ENCODE results near the gene WWC1. TPM values are rescaled to one million over a fixed set of nuclear protein-coding genes. Genes with fewer than 3 reads are reported as not detected.

Gene WWC1
- total RNA-seq, 1 donor from 2014 or later, result 0.52 TPM

- no peak overlapping the region for H3K27ac ChIP-seq (ENCODE audit: low read depth, low read length)
- no peaks in the 10 kb centered on the region for H3K4me1 ChIP-seq (ENCODE audit: control insufficient read depth in 3 of 3, insufficient read depth in 3 of 3, low read length in 3 of 3)
- no peak overlapping the region for H3K9ac ChIP-seq (ENCODE audit: low read depth in 1 of 3, low read length in 3 of 3)
- H3K4me3 ChIP-seq (ENCODE audit: low read length in 3 of 3), result no peak overlapping the region
- H3K36me3 ChIP-seq (ENCODE audit: control insufficient read depth in 3 of 3, insufficient read depth in 3 of 3, low read length in 3 of 3), result no peaks in the 10 kb centered on the region
- H3K27me3 ChIP-seq (ENCODE audit: control insufficient read depth in 3 of 3, insufficient read depth in 3 of 3, low read length in 3 of 3), result peaks cover 0 to 2% (median 0%) of the 10 kb centered on the region in 3 donors
- no peaks in the 10 kb centered on the region for H3K9me3 ChIP-seq (ENCODE audit: control insufficient read depth in 3 of 3, low read length in 3 of 3)
These were observed 24.7 kb downstream of the WWC1 start for GRCh38 chr5:168316139-168316578.

- Histone ChIP-seq H3K9ac (ENCODE audit: low read depth in 1 of 3, low read length in 3 of 3) (no peak overlapping the region), H3K36me3 (ENCODE audit: control insufficient read depth in 3 of 3, insufficient read depth in 3 of 3, low read length in 3 of 3) (no peaks in the 10 kb centered on the region), H3K4me1 (ENCODE audit: control insufficient read depth in 3 of 3, insufficient read depth in 3 of 3, low read length in 3 of 3) (no peaks in the 10 kb centered on the region), H3K27me3 (ENCODE audit: control insufficient read depth in 3 of 3, insufficient read depth in 3 of 3, low read length in 3 of 3) (peaks cover 0 to 2% (median 0%) of the 10 kb centered on the region in 3 donors), H3K4me3 (ENCODE audit: low read length in 3 of 3) (no peak overlapping the region), H3K27ac (ENCODE audit: low read depth, low read length) (no peak overlapping the region), H3K9me3 (ENCODE audit: control insufficient read depth in 3 of 3, low read length in 3 of 3) (no peaks in the 10 kb centered on the region)
These were observed 25.7 kb downstream of the WWC1 start for GRCh38 chr5:168317096-168317520.

GRCh38 chr5:168317521-168318147 is 26.2 kb downstream of the WWC1 start:
- Histone ChIP-seq H3K27ac (ENCODE audit: low read depth, low read length) (no peak overlapping the region), H3K27me3 (ENCODE audit: control insufficient read depth in 3 of 3, insufficient read depth in 3 of 3, low read length in 3 of 3) (peaks cover 0 to 2% (median 0%) of the 10 kb centered on the region in 3 donors), H3K4me1 (ENCODE audit: control insufficient read depth in 3 of 3, insufficient read depth in 3 of 3, low read length in 3 of 3) (no peaks in the 10 kb centered on the region), H3K4me3 (ENCODE audit: low read length in 3 of 3) (no peak overlapping the region), H3K9ac (ENCODE audit: low read depth in 1 of 3, low read length in 3 of 3) (no peak overlapping the region), H3K9me3 (ENCODE audit: control insufficient read depth in 3 of 3, low read length in 3 of 3) (no peaks in the 10 kb centered on the region), H3K36me3 (ENCODE audit: control insufficient read depth in 3 of 3, insufficient read depth in 3 of 3, low read length in 3 of 3) (no peaks in the 10 kb centered on the region)

GRCh38 chr5:168318240-168318639 is 26.8 kb downstream of the WWC1 start:
- H3K9me3 ChIP-seq (ENCODE audit: control insufficient read depth in 3 of 3, low read length in 3 of 3), result no peaks in the 10 kb centered on the region
- H3K27ac ChIP-seq (ENCODE audit: low read depth, low read length), result no peak overlapping the region
- H3K4me1 ChIP-seq (ENCODE audit: control insufficient read depth in 3 of 3, insufficient read depth in 3 of 3, low read length in 3 of 3), result no peaks in the 10 kb centered on the region
- no peaks in the 10 kb centered on the region for H3K36me3 ChIP-seq (ENCODE audit: control insufficient read depth in 3 of 3, insufficient read depth in 3 of 3, low read length in 3 of 3)
- H3K9ac ChIP-seq (ENCODE audit: low read depth in 1 of 3, low read length in 3 of 3), result no peak overlapping the region
- H3K4me3 ChIP-seq (ENCODE audit: low read length in 3 of 3), result no peak overlapping the region
- H3K27me3 ChIP-seq (ENCODE audit: control insufficient read depth in 3 of 3, insufficient read depth in 3 of 3, low read length in 3 of 3), result peaks cover 0 to 4% (median 0%) of the 10 kb centered on the region in 3 donors

- Histone ChIP-seq H3K9ac (ENCODE audit: low read depth in 1 of 3, low read length in 3 of 3) (no peak overlapping the region), H3K27ac (ENCODE audit: low read depth, low read length) (no peak overlapping the region), H3K4me1 (ENCODE audit: control insufficient read depth in 3 of 3, insufficient read depth in 3 of 3, low read length in 3 of 3) (no peaks in the 10 kb centered on the region), H3K9me3 (ENCODE audit: control insufficient read depth in 3 of 3, low read length in 3 of 3) (no peaks in the 10 kb centered on the region), H3K36me3 (ENCODE audit: control insufficient read depth in 3 of 3, insufficient read depth in 3 of 3, low read length in 3 of 3) (no peaks in the 10 kb centered on the region), H3K4me3 (ENCODE audit: low read length in 3 of 3) (no peak overlapping the region), H3K27me3 (ENCODE audit: control insufficient read depth in 3 of 3, insufficient read depth in 3 of 3, low read length in 3 of 3) (peaks cover 0 to 2% (median 0%) of the 10 kb centered on the region in 3 donors)
These were observed 28.3 kb downstream of the WWC1 start for GRCh38 chr5:168319774-168320173.

- H3K27ac ChIP-seq (ENCODE audit: low read depth, low read length), result no peak overlapping the region
These were observed 29.4 kb downstream of the WWC1 start for GRCh38 chr5:168320805-168321204.

GRCh38 chr5:168324859-168325630 is 33.6 kb downstream of the WWC1 start:
- H3K27me3 ChIP-seq (ENCODE audit: control insufficient read depth in 3 of 3, insufficient read depth in 3 of 3, low read length in 3 of 3), result peaks cover 0 to 21% (median 6%) of the 10 kb centered on the region in 3 donors
- H3K27ac ChIP-seq (ENCODE audit: low read depth, low read length), result no peak overlapping the region
- no peaks in the 10 kb centered on the region for H3K36me3 ChIP-seq (ENCODE audit: control insufficient read depth in 3 of 3, insufficient read depth in 3 of 3, low read length in 3 of 3)
- no peak overlapping the region for H3K9ac ChIP-seq (ENCODE audit: low read depth in 1 of 3, low read length in 3 of 3)
- H3K4me3 ChIP-seq (ENCODE audit: low read length in 3 of 3), result no peak overlapping the region
- no peaks in the 10 kb centered on the region for H3K9me3 ChIP-seq (ENCODE audit: control insufficient read depth in 3 of 3, low read length in 3 of 3)
- no peaks in the 10 kb centered on the region for H3K4me1 ChIP-seq (ENCODE audit: control insufficient read depth in 3 of 3, insufficient read depth in 3 of 3, low read length in 3 of 3)

More at GRCh38 chr5:168320805-168321204, 29.4 kb downstream of the WWC1 start:
- Histone ChIP-seq H3K4me1 (ENCODE audit: control insufficient read depth in 3 of 3, insufficient read depth in 3 of 3, low read length in 3 of 3) (no peaks in the 10 kb centered on the region), H3K27me3 (ENCODE audit: control insufficient read depth in 3 of 3, insufficient read depth in 3 of 3, low read length in 3 of 3) (peaks cover 0 to 5% (median 3%) of the 10 kb centered on the region in 3 donors), H3K4me3 (ENCODE audit: low read length in 3 of 3) (no peak overlapping the region), H3K9ac (ENCODE audit: low read depth in 1 of 3, low read length in 3 of 3) (no peak overlapping the region), H3K36me3 (ENCODE audit: control insufficient read depth in 3 of 3, insufficient read depth in 3 of 3, low read length in 3 of 3) (no peaks in the 10 kb centered on the region), H3K9me3 (ENCODE audit: control insufficient read depth in 3 of 3, low read length in 3 of 3) (no peaks in the 10 kb centered on the region)

GRCh38 chr5:168327019-168327421 is 35.6 kb downstream of the WWC1 start:
- Histone ChIP-seq H3K9me3 (ENCODE audit: control insufficient read depth in 3 of 3, low read length in 3 of 3) (no peaks in the 10 kb centered on the region), H3K27ac (ENCODE audit: low read depth, low read length) (no peak overlapping the region), H3K27me3 (ENCODE audit: control insufficient read depth in 3 of 3, insufficient read depth in 3 of 3, low read length in 3 of 3) (peaks cover 0 to 30% (median 6%) of the 10 kb centered on the region in 3 donors), H3K4me3 (ENCODE audit: low read length in 3 of 3) (no peak overlapping the region), H3K36me3 (ENCODE audit: control insufficient read depth in 3 of 3, insufficient read depth in 3 of 3, low read length in 3 of 3) (no peaks in the 10 kb centered on the region), H3K9ac (ENCODE audit: low read depth in 1 of 3, low read length in 3 of 3) (no peak overlapping the region), H3K4me1 (ENCODE audit: control insufficient read depth in 3 of 3, insufficient read depth in 3 of 3, low read length in 3 of 3) (no peaks in the 10 kb centered on the region)

- Histone ChIP-seq H3K9ac (ENCODE audit: low read depth in 1 of 3, low read length in 3 of 3) (no peak overlapping the region), H3K36me3 (ENCODE audit: control insufficient read depth in 3 of 3, insufficient read depth in 3 of 3, low read length in 3 of 3) (no peaks in the 10 kb centered on the region), H3K9me3 (ENCODE audit: control insufficient read depth in 3 of 3, low read length in 3 of 3) (no peaks in the 10 kb centered on the region), H3K27me3 (ENCODE audit: control insufficient read depth in 3 of 3, insufficient read depth in 3 of 3, low read length in 3 of 3) (peaks cover 0 to 30% (median 6%) of the 10 kb centered on the region in 3 donors), H3K4me1 (ENCODE audit: control insufficient read depth in 3 of 3, insufficient read depth in 3 of 3, low read length in 3 of 3) (no peaks in the 10 kb centered on the region), H3K4me3 (ENCODE audit: low read length in 3 of 3) (no peak overlapping the region), H3K27ac (ENCODE audit: low read depth, low read length) (no peak overlapping the region)
These were observed 36.0 kb downstream of the WWC1 start for GRCh38 chr5:168327451-168327850.

- H3K4me1 ChIP-seq (ENCODE audit: control insufficient read depth in 3 of 3, insufficient read depth in 3 of 3, low read length in 3 of 3), result no peaks in the 10 kb centered on the region
- H3K27ac ChIP-seq (ENCODE audit: low read depth, low read length), result no peak overlapping the region
- H3K9me3 ChIP-seq (ENCODE audit: control insufficient read depth in 3 of 3, low read length in 3 of 3), result no peaks in the 10 kb centered on the region
- H3K9ac ChIP-seq (ENCODE audit: low read depth in 1 of 3, low read length in 3 of 3), result no peak overlapping the region
- H3K27me3 ChIP-seq (ENCODE audit: control insufficient read depth in 3 of 3, insufficient read depth in 3 of 3, low read length in 3 of 3), result peaks cover 0 to 30% (median 6%) of the 10 kb centered on the region in 3 donors
- H3K4me3 ChIP-seq (ENCODE audit: low read length in 3 of 3), result no peak overlapping the region
- no peaks in the 10 kb centered on the region for H3K36me3 ChIP-seq (ENCODE audit: control insufficient read depth in 3 of 3, insufficient read depth in 3 of 3, low read length in 3 of 3)
These were observed 36.5 kb downstream of the WWC1 start for GRCh38 chr5:168327994-168328393.

Data from skeletal muscle tissue (tissue), 4 donors.